Subcutaneous abdominal adipose tissue (tissue), 5 donors: ENCODE data around the gene PCSK6.
"Not testable (repeated sequence)": the region's sequence is repeated elsewhere in the genome, so short reads cannot be mapped to it uniquely, and the experiment has no call there.

ENCODE experiments used
- H3K27ac ChIP-seq: one replicate; pipeline ENCODE4 v1.7.0; 2013; ENCODE audit warnings: low read depth, mild to moderate bottlenecking, inconsistent platforms, low read length, moderate library complexity
- H3K27me3 ChIP-seq, 5 donors: one replicate each; pipeline ENCODE4 v1.7.0; 2013; ENCODE audit warnings: low read length in 5 of 5, inconsistent platforms in 1 of 5; ENCODE audit not compliant: control insufficient read depth in 5 of 5, insufficient read depth in 4 of 5
- H3K36me3 ChIP-seq, 5 donors: one replicate each; pipeline ENCODE4 v1.7.0; 2013; ENCODE audit warnings: low read length in 5 of 5; ENCODE audit not compliant: control insufficient read depth in 5 of 5, insufficient read depth in 5 of 5
- H3K4me1 ChIP-seq, 5 donors: one replicate each; pipeline ENCODE4 v1.7.0; 2013; ENCODE audit warnings: low read length in 5 of 5, mild to moderate bottlenecking in 3 of 5, moderate library complexity in 1 of 5; ENCODE audit not compliant: control insufficient read depth in 5 of 5, insufficient read depth in 5 of 5
- H3K4me3 ChIP-seq, 5 donors: one replicate each; pipeline ENCODE4 v1.7.0; 2013; ENCODE audit warnings: low read length in 5 of 5, low read depth in 1 of 5
- H3K9ac ChIP-seq, 5 donors: one replicate each; pipeline ENCODE4 v1.7.0; 2013; ENCODE audit warnings: low read length in 5 of 5, mild to moderate bottlenecking in 4 of 5, moderate library complexity in 3 of 5
- H3K9me3 ChIP-seq, 5 donors: one replicate each; pipeline ENCODE4 v1.7.0; 2013; ENCODE audit warnings: low read length in 5 of 5; ENCODE audit not compliant: control insufficient read depth in 5 of 5
- donor health status: healthy.
- donor health status: healthy.
- donor health status: healthy.
- donor health status: healthy.
- donor health status: healthy.

Gene PCSK6

GRCh38 chr15:101294731-101295606 is 194.5 kb downstream of the PCSK6 start, which contains the start of gene SNRPA1:
TSS of gene SNRPA1 (minus strand) at chr15:101295248. CDS start at chr15:101295178, 70 bp downstream.
- Histone ChIP-seq H3K4me3 (peak within 1 kb of the TSS; percentile 86 to 99 (median 96)), H3K27ac (peak within 1 kb of the TSS; percentile 95), H3K9me3 (no peaks in the 10 kb centered on the region), H3K9ac (peak within 1 kb of the TSS; percentile 89 to 96 (median 95)), H3K4me1 (peaks cover 7 to 27% (median 24%) of the 10 kb centered on the region in 5 donors), H3K36me3 (peaks cover 0 to 12% (median 4%) of the 10 kb centered on the region in 5 donors), H3K27me3 (no peaks in the 10 kb centered on the region)

GRCh38 chr15:101293122-101293521 is 196.4 kb downstream of the PCSK6 start:
- peaks cover 7 to 29% (median 24%) of the 10 kb centered on the region in 5 donors for H3K4me1 ChIP-seq
- peak overlapping the region; percentile 86 to 99 (median 96) for H3K4me3 ChIP-seq
- no peaks in the 10 kb centered on the region for H3K9me3 ChIP-seq
- peaks cover 0 to 16% (median 8%) of the 10 kb centered on the region in 5 donors for H3K36me3 ChIP-seq
- peak overlapping the region in 4 of 5 donors; percentile 0 to 96 (median 28) for H3K9ac ChIP-seq
- H3K27ac ChIP-seq, result peak overlapping the region; percentile 95
- H3K27me3 ChIP-seq, result no peaks in the 10 kb centered on the region

DNA sequence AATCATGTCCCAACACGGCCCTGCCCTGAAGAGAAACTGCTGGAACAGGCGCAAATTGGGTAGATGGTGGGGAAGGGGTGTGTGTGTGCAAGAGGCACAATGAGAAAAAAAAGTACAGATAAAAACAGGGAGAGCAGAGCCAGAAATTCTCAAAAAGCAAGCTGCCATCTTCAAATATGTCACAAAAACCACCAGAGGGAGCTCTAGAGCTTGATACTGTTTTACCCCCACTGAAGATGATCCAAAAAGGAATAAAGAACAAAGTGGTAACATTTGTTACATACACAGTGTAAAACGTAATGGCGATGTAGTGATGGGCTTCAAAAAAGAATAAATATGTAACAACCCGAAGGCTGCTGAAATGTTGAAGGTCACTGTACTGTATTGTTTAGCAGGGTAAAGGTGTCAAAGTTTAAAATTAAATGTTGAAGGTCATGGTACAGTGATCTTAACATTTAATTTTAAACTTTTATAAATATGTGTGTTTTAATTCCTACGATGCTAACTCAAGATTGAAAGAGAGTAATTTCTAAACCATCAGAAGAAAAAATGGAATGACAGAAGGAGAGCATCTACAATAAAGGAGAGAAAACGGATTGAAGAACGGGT is 200.5 kb downstream of the PCSK6 start:
- Histone ChIP-seq H3K4me1 (peaks cover 7 to 13% (median 13%) of the 10 kb centered on the region in 5 donors), H3K27ac (no peak overlapping the region), H3K9ac (no peak overlapping the region), H3K9me3 (no peaks in the 10 kb centered on the region), H3K36me3 (peaks cover 21 to 46% (median 34%) of the 10 kb centered on the region in 5 donors), H3K4me3 (no peak overlapping the region), H3K27me3 (no peaks in the 10 kb centered on the region)

- H3K36me3 ChIP-seq, result peaks cover 28 to 60% (median 44%) of the 10 kb centered on the region in 5 donors
Observed at GRCh38 chr15:101287342-101287741, 202.2 kb downstream of the PCSK6 start.

GRCh38 chr15:101286471-101287114 is 202.9 kb downstream of the PCSK6 start:
- Histone ChIP-seq H3K27ac (no peak overlapping the region), H3K36me3 (peaks cover 33 to 64% (median 49%) of the 10 kb centered on the region in 5 donors), H3K4me1 (peaks cover 0 to 3% (median 0%) of the 10 kb centered on the region in 5 donors), H3K27me3 (no peaks in the 10 kb centered on the region), H3K9ac (no peak overlapping the region), H3K9me3 (no peaks in the 10 kb centered on the region), H3K4me3 (no peak overlapping the region)

More at GRCh38 chr15:101287342-101287741, 202.2 kb downstream of the PCSK6 start:
- not testable (repeated sequence) for H3K27ac ChIP-seq, H3K9ac ChIP-seq, H3K27me3 ChIP-seq, H3K4me3 ChIP-seq, H3K9me3 ChIP-seq, H3K4me1 ChIP-seq

- Histone ChIP-seq H3K9ac (no peak overlapping the region), H3K9me3 (no peaks in the 10 kb centered on the region), H3K4me1 (peaks cover 0 to 3% (median 0%) of the 10 kb centered on the region in 5 donors), H3K27ac (no peak overlapping the region), H3K27me3 (no peaks in the 10 kb centered on the region), H3K36me3 (peaks cover 38 to 73% (median 60%) of the 10 kb centered on the region in 5 donors), H3K4me3 (no peak overlapping the region)
Observed at GRCh38 chr15:101283931-101284330, 205.6 kb downstream of the PCSK6 start.

- Histone ChIP-seq H3K4me3 (no peak overlapping the region), H3K9ac (no peak overlapping the region)
Observed at GRCh38 chr15:101280007-101280406, 209.5 kb downstream of the PCSK6 start.

DNA sequence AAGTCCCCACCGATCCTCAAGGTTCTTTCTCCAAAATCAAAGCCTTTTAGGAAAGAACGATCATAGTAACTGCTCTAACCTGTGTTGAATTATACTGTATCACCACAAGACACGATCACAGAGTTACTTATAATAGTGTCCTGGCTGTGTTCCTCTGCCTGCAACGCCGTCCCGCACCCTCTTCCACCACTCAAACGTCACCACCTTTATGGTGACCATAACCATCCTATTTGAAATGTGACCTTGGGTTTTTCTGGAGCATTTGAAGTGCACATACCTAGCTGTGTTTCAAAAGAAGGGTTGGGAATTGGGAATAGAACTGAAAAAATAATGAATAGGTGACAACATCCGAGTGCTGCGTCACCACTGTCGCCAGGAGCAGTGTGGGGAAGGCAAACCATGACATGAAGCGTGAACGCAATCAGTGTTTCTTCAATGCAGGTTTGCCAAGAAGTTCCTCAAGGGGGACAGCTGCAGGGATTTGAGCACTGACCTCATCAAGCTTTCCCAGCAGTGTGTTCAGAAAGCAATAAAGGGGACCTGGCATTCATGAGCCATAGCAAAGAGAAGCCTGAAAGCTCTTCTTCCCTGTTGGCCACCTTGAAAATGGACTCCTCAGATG is 211.5 kb downstream of the PCSK6 start:
- H3K27me3 ChIP-seq, result no peaks in the 10 kb centered on the region
- H3K27ac ChIP-seq, result no peak overlapping the region
- H3K36me3 ChIP-seq, result peaks cover 30 to 56% (median 48%) of the 10 kb centered on the region in 5 donors
- peak overlapping the region in 4 of 5 donors; percentile 28 to 90 (median 41) for H3K9ac ChIP-seq
- H3K4me3 ChIP-seq, result peak overlapping the region; percentile 61 to 96 (median 89)
- no peaks in the 10 kb centered on the region for H3K9me3 ChIP-seq
- peaks cover 0 to 22% (median 19%) of the 10 kb centered on the region in 5 donors for H3K4me1 ChIP-seq

More at GRCh38 chr15:101280007-101280406, 209.5 kb downstream of the PCSK6 start:
- H3K9me3 ChIP-seq, result no peaks in the 10 kb centered on the region
- H3K4me1 ChIP-seq, result peaks cover 0 to 22% (median 19%) of the 10 kb centered on the region in 5 donors
- peaks cover 25 to 54% (median 41%) of the 10 kb centered on the region in 5 donors for H3K36me3 ChIP-seq
- no peaks in the 10 kb centered on the region for H3K27me3 ChIP-seq
- H3K27ac ChIP-seq, result no peak overlapping the region

GRCh38 chr15:101277038-101277822 is 212.3 kb downstream of the PCSK6 start, which contains the start of gene SELENOS:
TSS of gene SELENOS (minus strand) at chr15:101277485. CDS start at chr15:101277417, 68 bp downstream.
- no peaks in the 10 kb centered on the region for H3K9me3 ChIP-seq
- H3K9ac ChIP-seq, result peak within 1 kb of the TSS; percentile 83 to 92 (median 87)
- peaks cover 0 to 22% (median 19%) of the 10 kb centered on the region in 5 donors for H3K4me1 ChIP-seq
- peak within 1 kb of the TSS; percentile 82 to 96 (median 92) for H3K4me3 ChIP-seq
- peaks cover 29 to 56% (median 46%) of the 10 kb centered on the region in 5 donors for H3K36me3 ChIP-seq
- H3K27ac ChIP-seq, result peak within 1 kb of the TSS; percentile 84
- H3K27me3 ChIP-seq, result no peaks in the 10 kb centered on the region
